HCT116 (cell line): Measurements from ENCODE around the gene GSTO2. TPM values are rescaled to one million over a fixed set of nuclear protein-coding genes. Genes with fewer than 3 reads are reported as not detected.

Experiments used
- ATAC-seq: fragments of 200-7000 bp; cut with Tn5 transposase; 2 replicates; pipeline ENCODE4 v1.9.1; 2020; ENCODE audit warnings: mild to moderate bottlenecking, moderate library complexity
- BruUV-seq: library from RNA; stranded (reverse); fragments of 400-500 nt; replicated peaks from 2 replicates; lab custom pipeline; 2021; lab: Mats Ljungman, UMichigan
- CTCF ChIA-PET: fragments of 300-600 bp; sonication (Branson Sonifier 250); formaldehyde crosslinking; loops from one replicate; lab custom pipeline; 2021; ENCODE audit warnings: antibody characterized with exemption; lab: Charles Lee
- POLR2A ChIA-PET: fragments of 300-600, 350-600 bp; sonication (Branson Sonifier 250); formaldehyde crosslinking; loops from one replicate; lab custom pipeline; 2021; ENCODE audit warnings: antibody characterized with exemption; lab: Charles Lee
- RAD21 ChIA-PET, 2 experiments: fragments of 300-600 bp; sonication (Branson Sonifier 250); formaldehyde crosslinking; loops; one replicate each; lab custom pipeline; 2023; ENCODE audit warnings: low total read pairs in 2 of 2; ENCODE audit not compliant: uncharacterized antibody in 2 of 2, unreplicated experiment in 2 of 2, low non-redundant PET in 1 of 2; lab: Charles Lee
- DNase-seq: peaks from one replicate; pipeline ENCODE4 v3.0.0-alpha.2; 2010; ENCODE audit warnings: low read depth, low spot score
- H2AFZ ChIP-seq: fragments of 200-600 bp; shearing (Covaris generic), sonication (generic); 2 replicates; pipeline ENCODE4 v1.6.1; 2017; ENCODE audit warnings: low read depth, mixed run types, mixed read lengths, antibody characterized with exemption, low read length; ENCODE audit not compliant: poor library complexity, severe bottlenecking
- H3K27ac ChIP-seq: 2 replicates; pipeline ENCODE4 v1.5.1; 2012; ENCODE audit warnings: low read depth, low read length
- H3K27me3 ChIP-seq: fragments of 200-600 bp; sonication (generic); 2 replicates; pipeline ENCODE4 v1.6.1; 2016; ENCODE audit warnings: mixed run types, low read length, mixed read lengths; ENCODE audit not compliant: insufficient read depth
- H3K36me3 ChIP-seq, 2 experiments: fragments of 200-500 bp in 1 of 2; fragments of 200-600 bp in 1 of 2; sonication (Bioruptor generic) in 1 of 2; sonication (generic) in 1 of 2; 2 replicates each; pipeline versions ENCODE4 v1.5.1 to v1.6.1; 2014 to 2016; ENCODE audit warnings: low read length in 2 of 2, inconsistent platforms in 1 of 2, mixed read lengths in 1 of 2, mixed run types in 1 of 2; ENCODE audit not compliant: insufficient read depth in 2 of 2, control insufficient read depth in 1 of 2
- H3K4me1 ChIP-seq, 2 experiments: fragments of 200-600 bp in 1 of 2; sonication (generic) in 1 of 2; 2 replicates each; pipeline versions ENCODE4 v1.5.1 to v1.6.1; 2012 to 2017; ENCODE audit warnings: low read length in 2 of 2, inconsistent platforms in 1 of 2, mild to moderate bottlenecking in 1 of 2, mixed read lengths in 1 of 2, mixed run types in 1 of 2, moderate library complexity in 1 of 2; ENCODE audit not compliant: insufficient read depth in 2 of 2, control insufficient read depth in 1 of 2
- H3K4me2 ChIP-seq: fragments of 200-600 bp; sonication (generic); 2 replicates; pipeline ENCODE4 v1.6.1; 2017; ENCODE audit warnings: mixed run types, low read length, mixed read lengths
- H3K4me3 ChIP-seq, 2 experiments: fragments of 200-600 bp in 1 of 2; sonication (generic) in 1 of 2; replicated peaks in 1 of 2; 2 replicates each; pipeline ENCODE4 v1.5.1; 2011 to 2016; ENCODE audit warnings: low read length in 2 of 2, control low read depth in 1 of 2, low read depth in 1 of 2, mild to moderate bottlenecking in 1 of 2, mixed read lengths in 1 of 2, mixed run types in 1 of 2
- H3K79me2 ChIP-seq: fragments of 200-600 bp; sonication (generic); 2 replicates; pipeline ENCODE4 v1.6.1; 2017; ENCODE audit warnings: mild to moderate bottlenecking, mixed run types, low read length, moderate library complexity, mixed read lengths; ENCODE audit not compliant: insufficient read depth
- H3K9ac ChIP-seq: fragments of 200-600 bp; sonication (generic); 2 replicates; pipeline ENCODE4 v1.6.1; 2016; ENCODE audit warnings: low read length, mixed read lengths
- H3K9me2 ChIP-seq: fragments of 200-600 bp; sonication (generic), shearing (Covaris generic); 2 replicates; pipeline ENCODE4 v1.6.1; 2017; ENCODE audit warnings: mixed run types, mild to moderate bottlenecking, moderate library complexity; ENCODE audit not compliant: insufficient read depth
- H3K9me3 ChIP-seq, 2 experiments: fragments of 200-500 bp in 1 of 2; fragments of 200-600 bp in 1 of 2; sonication (Bioruptor generic) in 1 of 2; sonication (generic) in 1 of 2; 2 replicates each; pipeline ENCODE4 v1.6.1; 2014 to 2017; ENCODE audit warnings: low read length in 2 of 2, mixed read lengths in 2 of 2, inconsistent platforms in 1 of 2, low read depth in 1 of 2, mild to moderate bottlenecking in 1 of 2, mixed run types in 1 of 2, moderate library complexity in 1 of 2; ENCODE audit not compliant: control insufficient read depth in 1 of 2, insufficient read depth in 1 of 2
- H4K20me1 ChIP-seq: fragments of 200-600 bp; sonication (generic), shearing (Covaris generic); 2 replicates; pipeline ENCODE4 v1.6.1; 2017; ENCODE audit warnings: mixed run types, mild to moderate bottlenecking, moderate library complexity; ENCODE audit not compliant: insufficient read depth
- CEBPB ChIP-seq: IDR thresholded peaks from 2 replicates; pipeline ENCODE4 v1.6.1; 2012; ENCODE audit warnings: low read depth
- CTCF ChIP-seq, 3 experiments: fragments of 200-600 bp in 1 of 3; sonication (generic) in 1 of 3; IDR thresholded peaks in 2 of 3; conservative IDR thresholded peaks in 1 of 3; 2 replicates each; pipeline ENCODE4 v1.5.1; 2012 to 2017; ENCODE audit warnings: low read depth in 2 of 3, low read length in 2 of 3, antibody characterized with exemption in 1 of 3, borderline replicate concordance in 1 of 3, control low read depth in 1 of 3, mild to moderate bottlenecking in 1 of 3, mixed read lengths in 1 of 3, mixed run types in 1 of 3, moderate library complexity in 1 of 3; ENCODE audit not compliant: insufficient read depth in 1 of 3
- EGR1 ChIP-seq: IDR thresholded peaks from 2 replicates; pipeline ENCODE4 v1.6.1; 2012; ENCODE audit warnings: low read depth
- EZH2 ChIP-seq: fragments of 200-600 bp; sonication (generic); IDR thresholded peaks from 2 replicates; pipeline ENCODE4 v1.6.1; 2017; ENCODE audit warnings: antibody characterized with exemption, mixed run types
- EZH2phosphoT487 ChIP-seq: fragments of 200-600 bp; IDR thresholded peaks from 2 replicates; pipeline ENCODE4 v1.6.1; 2018; ENCODE audit warnings: antibody characterized with exemption, borderline replicate concordance
- POLR2A ChIP-seq: IDR thresholded peaks from 2 replicates; pipeline ENCODE4 v1.7.0; 2011; ENCODE audit warnings: borderline replicate concordance; ENCODE audit not compliant: insufficient read depth, insufficient read length; ENCODE audit errors: extremely low read depth
- REST ChIP-seq: IDR thresholded peaks from 2 replicates; pipeline ENCODE4 v1.6.1; 2012; ENCODE audit warnings: low read depth
- SP1 ChIP-seq: IDR thresholded peaks from 2 replicates; pipeline ENCODE4 v1.6.1; 2012; ENCODE audit warnings: low read depth
- TCF7L2 ChIP-seq: IDR thresholded peaks from 2 replicates; pipeline ENCODE4 v1.7.0; 2011; ENCODE audit warnings: borderline replicate concordance, inconsistent platforms; ENCODE audit not compliant: insufficient read depth, insufficient read length; ENCODE audit errors: extremely low read depth
- ZFX ChIP-seq: fragments of 450-650 bp; IDR thresholded peaks from 2 replicates; pipeline ENCODE4 v1.6.1; 2017
- intact Hi-C: fragments of 100-400 bp; cut with micrococcal nuclease; formaldehyde crosslinking; loops from 2 replicates; pipeline ENCODE4 v1.10.0; 2022
- total RNA-seq: library from RNA; stranded (reverse); gene quantifications from one replicate; pipeline ENCODE4 v1.2.1, GENCODE V29; 2021; ENCODE audit not compliant: unreplicated experiment
- TF ChIP-seq, protein P1 (sequence below): IDR thresholded peaks from 2 replicates; pipeline ENCODE4 v1.6.1; 2011; ENCODE audit warnings: mild to moderate bottlenecking, low read length, moderate library complexity; ENCODE audit not compliant: insufficient replicate concordance; ENCODE audit errors: extremely low read depth

The GSTO2 gene
- total RNA-seq, 1 experiment from 2014 or later, result 115 TPM

- DNase-seq, result no peak
- no peak overlapping the region for H2AFZ ChIP-seq
- H3K9me3 ChIP-seq, result no peaks in the 10 kb centered on the region
- CTCF ChIA-PET, result interaction anchor here (0.8 kb wide), 1 partner anchor 9 kb away, joined by 3 read pairs; no protein-coding TSS in a partner anchor
- H3K9ac ChIP-seq, result no peak overlapping the region
- no peak overlapping the region for H3K27ac ChIP-seq
- H4K20me1 ChIP-seq, result no peaks in the 10 kb centered on the region
- H3K4me1 ChIP-seq, result peaks cover 4 to 21% of the 10 kb centered on the region in 2 experiments
- BruUV-seq, result no TSS peak
- no peaks in the 10 kb centered on the region for H3K9me2 ChIP-seq
- H3K36me3 ChIP-seq, result peaks cover 16 to 23% of the 10 kb centered on the region in 2 experiments; a peak in 3 of 4 replicates
- H3K4me2 ChIP-seq, result no peak overlapping the region
- RAD21 ChIA-PET, result no interaction called here
- no peak overlapping the region for H3K4me3 ChIP-seq
- ATAC-seq, result no peak
- intact Hi-C loops, result no loop called here
- POLR2A ChIA-PET, result no interaction called here
- H3K79me2 ChIP-seq, result peaks cover 12% of the 10 kb centered on the region; the same call in 1 of the 2 replicates
- no peaks in the 10 kb centered on the region for H3K27me3 ChIP-seq
- TF ChIP-seq ZFX (no peak), REST (no peak), POLR2A (no peak), EZH2 (no peak), CEBPB (no peak), SP1 (no peak), EGR1 (no peak), TCF7L2 (no peak), CTCF (IDR thresholded peaks at IDR 0.05 in 2 of 3, conservative IDR thresholded peaks at IDR 0.05 in 1 of 3; ENCODE audit: borderline replicate concordance in 1 of 3, insufficient read depth in 1 of 3, low read depth in 2 of 3, low read length in 2 of 3) (no peak), EZH2phosphoT487 (no peak)
- TF ChIP-seq, protein P1, sequence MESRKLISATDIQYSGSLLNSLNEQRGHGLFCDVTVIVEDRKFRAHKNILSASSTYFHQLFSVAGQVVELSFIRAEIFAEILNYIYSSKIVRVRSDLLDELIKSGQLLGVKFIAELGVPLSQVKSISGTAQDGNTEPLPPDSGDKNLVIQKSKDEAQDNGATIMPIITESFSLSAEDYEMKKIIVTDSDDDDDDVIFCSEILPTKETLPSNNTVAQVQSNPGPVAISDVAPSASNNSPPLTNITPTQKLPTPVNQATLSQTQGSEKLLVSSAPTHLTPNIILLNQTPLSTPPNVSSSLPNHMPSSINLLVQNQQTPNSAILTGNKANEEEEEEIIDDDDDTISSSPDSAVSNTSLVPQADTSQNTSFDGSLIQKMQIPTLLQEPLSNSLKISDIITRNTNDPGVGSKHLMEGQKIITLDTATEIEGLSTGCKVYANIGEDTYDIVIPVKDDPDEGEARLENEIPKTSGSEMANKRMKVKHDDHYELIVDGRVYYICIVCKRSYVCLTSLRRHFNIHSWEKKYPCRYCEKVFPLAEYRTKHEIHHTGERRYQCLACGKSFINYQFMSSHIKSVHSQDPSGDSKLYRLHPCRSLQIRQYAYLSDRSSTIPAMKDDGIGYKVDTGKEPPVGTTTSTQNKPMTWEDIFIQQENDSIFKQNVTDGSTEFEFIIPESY, result no peak
These were observed 45.9 kb downstream of the GSTO2 start for GRCh38 chr10:104314591-104315485.
